OCI-LY1 (cell line): Measurements from ENCODE around the gene NDUFAF8.

Experiments used
- EZH2 ChIP-seq: fragments of 200-600 bp; sonication (generic), shearing (Covaris generic); IDR thresholded peaks from 2 replicates; pipeline ENCODE4 v1.8.0; 2017; ENCODE audit warnings: borderline replicate concordance, mixed run types, mild to moderate bottlenecking, antibody characterized with exemption, low read length, moderate library complexity, mixed read lengths
- TF ChIP-seq, protein P1 (sequence below): fragments of 200-600 bp; sonication (generic), shearing (Covaris generic); IDR thresholded peaks from 2 replicates; pipeline ENCODE4 v1.5.1; 2017; ENCODE audit warnings: mild to moderate bottlenecking, antibody characterized with exemption, low read length, moderate library complexity, mixed read lengths

DNA sequence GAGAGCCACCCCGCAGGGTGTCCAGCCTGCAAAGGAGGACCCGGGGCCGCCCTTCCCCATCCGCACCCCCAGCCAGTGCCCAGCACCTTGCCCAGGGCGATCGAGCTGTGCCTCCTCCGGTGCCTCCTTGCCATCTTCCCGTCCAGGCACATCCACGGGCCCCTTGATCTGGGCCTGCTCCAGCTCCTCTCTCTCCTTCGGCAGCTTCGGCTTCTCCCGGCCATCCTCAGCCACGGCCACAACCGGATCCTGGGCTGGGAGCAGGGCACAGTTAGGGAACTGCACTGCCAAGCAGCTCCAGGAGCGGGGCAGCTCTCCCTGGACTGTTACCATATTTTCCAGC lies 13.8 kb downstream of the NDUFAF8 start:
- TF ChIP-seq, protein P1, sequence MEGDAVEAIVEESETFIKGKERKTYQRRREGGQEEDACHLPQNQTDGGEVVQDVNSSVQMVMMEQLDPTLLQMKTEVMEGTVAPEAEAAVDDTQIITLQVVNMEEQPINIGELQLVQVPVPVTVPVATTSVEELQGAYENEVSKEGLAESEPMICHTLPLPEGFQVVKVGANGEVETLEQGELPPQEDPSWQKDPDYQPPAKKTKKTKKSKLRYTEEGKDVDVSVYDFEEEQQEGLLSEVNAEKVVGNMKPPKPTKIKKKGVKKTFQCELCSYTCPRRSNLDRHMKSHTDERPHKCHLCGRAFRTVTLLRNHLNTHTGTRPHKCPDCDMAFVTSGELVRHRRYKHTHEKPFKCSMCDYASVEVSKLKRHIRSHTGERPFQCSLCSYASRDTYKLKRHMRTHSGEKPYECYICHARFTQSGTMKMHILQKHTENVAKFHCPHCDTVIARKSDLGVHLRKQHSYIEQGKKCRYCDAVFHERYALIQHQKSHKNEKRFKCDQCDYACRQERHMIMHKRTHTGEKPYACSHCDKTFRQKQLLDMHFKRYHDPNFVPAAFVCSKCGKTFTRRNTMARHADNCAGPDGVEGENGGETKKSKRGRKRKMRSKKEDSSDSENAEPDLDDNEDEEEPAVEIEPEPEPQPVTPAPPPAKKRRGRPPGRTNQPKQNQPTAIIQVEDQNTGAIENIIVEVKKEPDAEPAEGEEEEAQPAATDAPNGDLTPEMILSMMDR = no peak
- TF ChIP-seq EZH2 = no peak
